Peyer's patch (tissue), 4 donors: Measurements from ENCODE around the gene USH2A.

ENCODE experiments used
- CTCF ChIP-seq, 6 experiments: fragments of 450-650 bp in 4 of 6; fragments of 200-600 bp in 2 of 6; sonication (generic) in 1 of 6; IDR thresholded peaks; one replicate each; pipeline ENCODE4 v1.5.1; 2017 to 2019; ENCODE audit warnings: antibody characterized with exemption in 6 of 6, mild to moderate bottlenecking in 3 of 6, moderate library complexity in 1 of 6
- POLR2A ChIP-seq, 2 donors: fragments of 450-650 bp; IDR thresholded peaks; one replicate each; pipeline ENCODE4 v1.5.1; 2017; ENCODE audit warnings: antibody characterized with exemption in 2 of 2, mild to moderate bottlenecking in 2 of 2, moderate library complexity in 2 of 2

GRCh38 chr1:215844777-215845176 lies 578.5 kb downstream of the USH2A start:
- no peak for TF ChIP-seq CTCF (IDR thresholded peaks at IDR 0.05)
- no peak for TF ChIP-seq POLR2A (IDR thresholded peaks at IDR 0.05)
